ENCODE results near the gene CEP152.

DNA sequence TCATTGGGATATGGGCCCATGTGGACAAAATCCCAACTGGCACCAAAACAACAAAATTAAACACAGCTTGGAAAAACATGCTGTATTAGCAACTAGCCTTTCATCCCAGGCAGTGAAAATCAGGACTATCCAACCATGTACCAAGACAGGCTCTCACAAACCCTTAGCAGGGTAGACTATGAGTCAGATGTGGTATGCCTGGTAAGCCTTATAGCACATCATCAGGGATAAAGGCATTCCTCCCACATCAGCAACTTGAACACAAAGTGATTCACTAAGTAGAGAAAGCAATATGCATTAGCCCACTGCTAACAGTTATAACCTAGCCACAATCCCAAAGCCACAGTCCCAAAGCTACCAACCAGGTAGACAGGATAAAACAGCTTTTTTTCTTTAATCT is 8.0 kb downstream of the CEP152 start:
- TF ChIP-seq POLR2A (IDR thresholded peaks at IDR 0.05) (no peak), CTCF (IDR thresholded peaks at IDR 0.05) (no peak)

Data from uterus (tissue), 2 donors.